T-cell (primary cell): ENCODE measurements around the gene KLHL40. TPM values are rescaled to one million over a fixed set of nuclear protein-coding genes. Genes with fewer than 3 reads are reported as not detected.
A peak's percentile ranks its signal among the peaks of the same experiment; 100 is the strongest.

Experiments
- ATAC-seq, 4 experiments: fragments of 200-7000 bp in 3 of 4; fragments of 150-1000 bp in 1 of 4; cut with Tn5 transposase; replicated peaks in 1 of 4; 1 replicate in 3 of 4; 2 replicates in 1 of 4; pipeline ENCODE4 v1.10.0; 2021; ENCODE audit warnings: moderate library complexity in 3 of 4, mild to moderate bottlenecking in 2 of 4, moderate number of reproducible peaks in 1 of 4
- CTCF ChIA-PET, 2 donors: fragments of 300-600 bp; sonication (Branson Sonifier 250); formaldehyde crosslinking; loops; one replicate each; lab custom pipeline; 2022; ENCODE audit warnings: antibody characterized with exemption in 2 of 2; lab: Charles Lee
- POLR2A ChIA-PET, 2 donors: fragments of 300-600 bp; sonication (Branson Sonifier 250); formaldehyde crosslinking; loops; one replicate each; lab custom pipeline; 2022; ENCODE audit warnings: antibody characterized with exemption in 2 of 2; lab: Charles Lee
- DNase-seq, 35 experiments: peaks; one replicate each; pipeline versions ENCODE4 v3.0.0 to v3.0.0-alpha.2; 2013 to 2023
- H3K27ac ChIP-seq: one replicate; pipeline ENCODE4 v1.5.1; 2013; ENCODE audit warnings: low read length
- H3K27me3 ChIP-seq, 2 experiments: replicated peaks in 1 of 2; 1 replicate in 1 of 2; 2 replicates in 1 of 2; pipeline versions ENCODE4 v1.6.1 to v1.7.0; 2013; ENCODE audit warnings: low read length in 1 of 2, mixed read lengths in 1 of 2; ENCODE audit not compliant: control insufficient read depth in 2 of 2, insufficient read depth in 2 of 2; ENCODE audit errors: extremely low read depth in 1 of 2
- H3K36me3 ChIP-seq, 2 donors: 1 replicate in 1 of 2; 2 replicates in 1 of 2; pipeline versions ENCODE4 v1.6.1 to v1.7.0; 2013; ENCODE audit warnings: low read length in 1 of 2; ENCODE audit not compliant: control insufficient read depth in 2 of 2, insufficient read depth in 1 of 2; ENCODE audit errors: extremely low read depth in 1 of 2
- H3K4me1 ChIP-seq, 2 experiments: 1 replicate in 1 of 2; 2 replicates in 1 of 2; pipeline versions ENCODE4 v1.6.1 to v1.7.0; 2013; ENCODE audit warnings: low read length in 2 of 2, mixed read lengths in 1 of 2; ENCODE audit not compliant: insufficient read depth in 2 of 2, control insufficient read depth in 1 of 2; ENCODE audit errors: extremely low read depth in 1 of 2
- H3K4me3 ChIP-seq, 2 donors: 1 replicate in 1 of 2; 2 replicates in 1 of 2; pipeline versions ENCODE4 v1.5.1 to v1.7.0; 2013; ENCODE audit warnings: mild to moderate bottlenecking in 2 of 2, low read length in 1 of 2, moderate library complexity in 1 of 2; ENCODE audit not compliant: control insufficient read depth in 1 of 2; ENCODE audit errors: extremely low read depth in 1 of 2
- H3K9me3 ChIP-seq: 2 replicates; pipeline ENCODE4 v1.7.0; 2013
- H3K27ac Mint-ChIP-seq, 2 donors: one replicate each; pipeline ENCODE4 v1.8.0; 2020 to 2021; ENCODE audit warnings: mild to moderate bottlenecking in 2 of 2, mixed read lengths in 2 of 2
- H3K27me3 Mint-ChIP-seq, 2 donors: one replicate each; pipeline ENCODE4 v1.8.0; 2021 to 2022; ENCODE audit warnings: mixed read lengths in 2 of 2
- H3K36me3 Mint-ChIP-seq: one replicate; pipeline ENCODE4 v1.8.0; 2021; ENCODE audit warnings: mixed read lengths
- H3K4me1 Mint-ChIP-seq, 3 donors: one replicate each; pipeline ENCODE4 v1.8.0; 2020 to 2022; ENCODE audit warnings: mixed read lengths in 3 of 3, mild to moderate bottlenecking in 1 of 3
- H3K4me3 Mint-ChIP-seq, 3 donors: one replicate each; pipeline ENCODE4 v1.8.0; 2020 to 2022; ENCODE audit warnings: mild to moderate bottlenecking in 3 of 3, mixed read lengths in 3 of 3, moderate library complexity in 3 of 3
- H3K9me3 Mint-ChIP-seq, 3 donors: one replicate each; pipeline ENCODE4 v1.8.0; 2020 to 2022; ENCODE audit warnings: mixed read lengths in 3 of 3
- WGBS: methylation state at CpG from one replicate; pipeline ENCODE4 v1.1.5; 2013; ENCODE audit warnings: missing lambda C conversion rate; ENCODE audit not compliant: insufficient coverage; 5-methylcytosine and 5-hydroxymethylcytosine counted together
- total RNA-seq, 35 experiments: library from RNA in 6 of 35; stranded (reverse) in 6 of 35; fragments of 120-200 nt in 1 of 35; gene quantifications; one replicate each; pipeline versions ENCODE4 v1.2.1 to v1.2.4 and lab custom pipeline; 2013 to 2026

The KLHL40 gene
- total RNA-seq, 5 donors from 2014 or later (not counting 1 experiment from before 2014, with no cell fraction given), result not detected

- Mint-ChIP-seq H3K4me3 (no peak overlapping the region), H3K4me1 (no peaks in the 10 kb centered on the region), H3K9me3 (no peaks in the 10 kb centered on the region), H3K27ac (no peak overlapping the region), H3K36me3 (no peaks in the 10 kb centered on the region), H3K27me3 (peaks cover 0 to 5% of the 10 kb centered on the region in 2 donors)
- H3K4me1 ChIP-seq, result no peaks in the 10 kb centered on the region
- peaks cover 0 to 20% of the 10 kb centered on the region in 2 experiments for H3K27me3 ChIP-seq
- no peak overlapping the region for H3K27ac ChIP-seq
- DNase-seq (no peak), ATAC-seq (no peak)
- no peaks in the 10 kb centered on the region for H3K9me3 ChIP-seq
- 87% methylated on average over 9 of the region's 19 CpGs for WGBS
- H3K4me3 ChIP-seq, result no peak overlapping the region
- ChIA-PET POLR2A (no interaction called here), CTCF (no interaction called here)
- H3K36me3 ChIP-seq, result no peaks in the 10 kb centered on the region
Observed at GRCh38 chr3:42664438-42664803, 20.9 kb upstream of the KLHL40 start.

- H3K4me3 ChIP-seq, result no peak overlapping the region
- H3K4me3 Mint-ChIP-seq, result no peak overlapping the region
- no peaks in the 10 kb centered on the region for H3K9me3 Mint-ChIP-seq
- peaks cover 0 to 20% of the 10 kb centered on the region in 2 experiments for H3K27me3 ChIP-seq
- CTCF ChIA-PET, result no interaction called here
- DNase-seq (no peak), ATAC-seq (no peak)
- H3K36me3 Mint-ChIP-seq, result no peaks in the 10 kb centered on the region
- WGBS, result 86% methylated on average over 11 of the region's 15 CpGs
- H3K4me1 Mint-ChIP-seq, result no peaks in the 10 kb centered on the region
- H3K9me3 ChIP-seq, result no peaks in the 10 kb centered on the region
- POLR2A ChIA-PET, result no interaction called here
- H3K27ac Mint-ChIP-seq, result no peak overlapping the region
- no peaks in the 10 kb centered on the region for H3K36me3 ChIP-seq
- peaks cover 0 to 5% of the 10 kb centered on the region in 2 donors for H3K27me3 Mint-ChIP-seq
- no peak overlapping the region for H3K27ac ChIP-seq
- no peaks in the 10 kb centered on the region for H3K4me1 ChIP-seq
Observed at GRCh38 chr3:42665050-42665878, 20.1 kb upstream of the KLHL40 start.

- Histone ChIP-seq H3K27ac (no peak overlapping the region), H3K4me3 (no peak overlapping the region), H3K4me1 (no peaks in the 10 kb centered on the region), H3K27me3 (peaks cover 0 to 20% of the 10 kb centered on the region in 2 experiments), H3K9me3 (no peaks in the 10 kb centered on the region), H3K36me3 (no peaks in the 10 kb centered on the region)
- CTCF ChIA-PET, result no interaction called here
- peaks cover 0 to 5% of the 10 kb centered on the region in 2 donors for H3K27me3 Mint-ChIP-seq
- ATAC-seq (no peak), DNase-seq (no peak)
- H3K36me3 Mint-ChIP-seq, result no peaks in the 10 kb centered on the region
- H3K9me3 Mint-ChIP-seq, result no peaks in the 10 kb centered on the region
- H3K4me3 Mint-ChIP-seq, result no peak overlapping the region
- 82% methylated on average over 6 of the region's 8 CpGs for WGBS
- H3K4me1 Mint-ChIP-seq, result no peaks in the 10 kb centered on the region
- no peak overlapping the region for H3K27ac Mint-ChIP-seq
- POLR2A ChIA-PET, result no interaction called here
Observed at GRCh38 chr3:42666022-42666421, 19.3 kb upstream of the KLHL40 start.

- Mint-ChIP-seq H3K9me3 (no peaks in the 10 kb centered on the region), H3K27me3 (peaks cover 0 to 5% of the 10 kb centered on the region in 2 donors), H3K4me1 (no peaks in the 10 kb centered on the region), H3K4me3 (no peak overlapping the region), H3K36me3 (no peaks in the 10 kb centered on the region), H3K27ac (no peak overlapping the region)
- no peak for DNase-seq
- H3K27me3 ChIP-seq, result peaks cover 0 to 20% of the 10 kb centered on the region in 2 experiments
- POLR2A ChIA-PET, result no interaction called here
- no peaks in the 10 kb centered on the region for H3K36me3 ChIP-seq
- H3K4me1 ChIP-seq, result no peaks in the 10 kb centered on the region
- no peak overlapping the region for H3K27ac ChIP-seq
- no peak for ATAC-seq
- WGBS, result 67% methylated on average over 1 of the region's 4 CpGs
- no peak overlapping the region for H3K4me3 ChIP-seq
- CTCF ChIA-PET, result no interaction called here
- H3K9me3 ChIP-seq, result no peaks in the 10 kb centered on the region
Observed at GRCh38 chr3:42666577-42666998, 18.7 kb upstream of the KLHL40 start.

- WGBS, result 70% methylated on average over 5 of the region's 7 CpGs
- no peaks in the 10 kb centered on the region for H3K9me3 Mint-ChIP-seq
- no peak overlapping the region for H3K27ac ChIP-seq
- H3K4me3 ChIP-seq, result no peak overlapping the region
- no peak overlapping the region for H3K27ac Mint-ChIP-seq
- DNase-seq (no peak), ATAC-seq (no peak)
- no peaks in the 10 kb centered on the region for H3K4me1 Mint-ChIP-seq
- H3K27me3 Mint-ChIP-seq, result peaks cover 0 to 5% of the 10 kb centered on the region in 2 donors
- H3K4me1 ChIP-seq, result no peaks in the 10 kb centered on the region
- CTCF ChIA-PET, result no interaction called here
- peaks cover 0 to 20% of the 10 kb centered on the region in 2 experiments for H3K27me3 ChIP-seq
- H3K36me3 Mint-ChIP-seq, result no peaks in the 10 kb centered on the region
- H3K4me3 Mint-ChIP-seq, result no peak overlapping the region
- POLR2A ChIA-PET, result no interaction called here
- no peaks in the 10 kb centered on the region for H3K9me3 ChIP-seq
- H3K36me3 ChIP-seq, result no peaks in the 10 kb centered on the region
Observed at GRCh38 chr3:42667096-42667522, 18.2 kb upstream of the KLHL40 start.

GRCh38 chr3:42667523-42668412 lies 17.6 kb upstream of the KLHL40 start:
- peaks cover 0 to 5% (median 3%) of the 10 kb centered on the region in 3 donors for H3K9me3 Mint-ChIP-seq
- no peaks in the 10 kb centered on the region for H3K36me3 ChIP-seq
- POLR2A ChIA-PET, result no interaction called here
- H3K9me3 ChIP-seq, result no peaks in the 10 kb centered on the region
- H3K27ac ChIP-seq, result no peak overlapping the region
- WGBS, result 53% methylated on average over 8 of the region's 8 CpGs
- no peak overlapping the region for H3K4me3 ChIP-seq
- H3K27me3 ChIP-seq, result peaks cover 0 to 20% of the 10 kb centered on the region in 2 experiments
- peaks cover 0 to 5% of the 10 kb centered on the region in 2 donors for H3K27me3 Mint-ChIP-seq
- no peaks in the 10 kb centered on the region for H3K36me3 Mint-ChIP-seq
- DNase-seq, result peak in 1 of 35 experiments; percentile 9
- no peak overlapping the region for H3K4me3 Mint-ChIP-seq
- H3K4me1 Mint-ChIP-seq, result no peaks in the 10 kb centered on the region
- no peaks in the 10 kb centered on the region for H3K4me1 ChIP-seq
- CTCF ChIA-PET, result no interaction called here
- no peak overlapping the region for H3K27ac Mint-ChIP-seq
- no peak for ATAC-seq
